Measurements from ENCODE around the gene DDX6. TPM values are rescaled to one million over a fixed set of nuclear protein-coding genes. Genes with fewer than 3 reads are reported as not detected.
"Not testable (repeated sequence)": the region's sequence is repeated elsewhere in the genome, so short reads cannot be mapped to it uniquely, and the experiment has no call there.

Gene DDX6
- total and polyA plus RNA-seq, 10 of the 15 experiments (the other 5 are each of a cell fraction or from before 2014, with no cell fraction given) = 6.6 to 119 (median 48.8) TPM

GRCh38 chr11:118729753-118730152 is 61.2 kb downstream of the DDX6 start:
- SMC1A ChIA-PET (ENCODE audit: uncharacterized antibody, unreplicated experiment); H3K4me1 ChIP-seq (ENCODE audit: control insufficient read depth, insufficient read depth, low read length); H3K36me3 ChIP-seq (ENCODE audit: control insufficient read depth in 2 of 2, insufficient read depth in 2 of 2, low read length in 1 of 2); H2AFZ ChIP-seq (ENCODE audit: control insufficient read depth, low read depth, low read length); H3K4me3 ChIP-seq; RAD21 ChIA-PET (ENCODE audit: unreplicated experiment); H3K27ac ChIP-seq (ENCODE audit: control insufficient read depth, insufficient read depth); H4K20me1 ChIP-seq (ENCODE audit: control insufficient read depth, insufficient read depth); ATAC-seq; DNase-seq (ENCODE audit: low read depth, low spot score); CTCF ChIA-PET; POLR2A ChIA-PET; FAIRE-seq; BruUV-seq (replicated peaks); H3K9ac ChIP-seq (ENCODE audit: control insufficient read depth, insufficient read depth, low read length); in situ Hi-C loops (cut with MboI); H3K27me3 ChIP-seq (replicated peaks in 1 of 2; ENCODE audit: control insufficient read depth in 2 of 2, insufficient read depth in 2 of 2, low read length in 1 of 2); H3K4me2 ChIP-seq (ENCODE audit: control insufficient read depth, insufficient read depth); H3K79me2 ChIP-seq (ENCODE audit: control insufficient read depth, insufficient read depth, low read length); H3K9me3 ChIP-seq (replicated peaks; ENCODE audit: control insufficient read depth, insufficient read depth, low read length): not testable (repeated sequence)
- intact Hi-C loops (cut with micrococcal nuclease; ENCODE audit: unreplicated experiment) = loop anchor here (5.0 kb wide), 1 partner anchor 32 kb away; no protein-coding TSS in a partner anchor
- 73% methylated on average over 4 of the region's 6 CpGs for WGBS (ENCODE audit: insufficient coverage, insufficient replicate concordance, low lambda C conversion rate, missing lambda C conversion rate)

- H3K4me2 ChIP-seq (ENCODE audit: control insufficient read depth, insufficient read depth); in situ Hi-C loops (cut with MboI); H3K9ac ChIP-seq (ENCODE audit: control insufficient read depth, insufficient read depth, low read length); H3K36me3 ChIP-seq (ENCODE audit: control insufficient read depth in 2 of 2, insufficient read depth in 2 of 2, low read length in 1 of 2); CTCF ChIA-PET; H3K4me1 ChIP-seq (ENCODE audit: control insufficient read depth, insufficient read depth, low read length); intact Hi-C loops (cut with micrococcal nuclease; ENCODE audit: unreplicated experiment); H3K9me3 ChIP-seq (replicated peaks; ENCODE audit: control insufficient read depth, insufficient read depth, low read length); BruUV-seq (replicated peaks); H3K4me3 ChIP-seq; ATAC-seq; DNase-seq (ENCODE audit: low read depth, low spot score); H4K20me1 ChIP-seq (ENCODE audit: control insufficient read depth, insufficient read depth); H2AFZ ChIP-seq (ENCODE audit: control insufficient read depth, low read depth, low read length); FAIRE-seq; H3K27me3 ChIP-seq (replicated peaks in 1 of 2; ENCODE audit: control insufficient read depth in 2 of 2, insufficient read depth in 2 of 2, low read length in 1 of 2); H3K27ac ChIP-seq (ENCODE audit: control insufficient read depth, insufficient read depth); H3K79me2 ChIP-seq (ENCODE audit: control insufficient read depth, insufficient read depth, low read length); RAD21 ChIA-PET (ENCODE audit: unreplicated experiment); POLR2A ChIA-PET; SMC1A ChIA-PET (ENCODE audit: uncharacterized antibody, unreplicated experiment): not testable (repeated sequence)
- 61% methylated on average over 10 of the region's 10 CpGs for WGBS (ENCODE audit: insufficient coverage, insufficient replicate concordance, low lambda C conversion rate, missing lambda C conversion rate)
These were observed 62.9 kb downstream of the DDX6 start for GRCh38 chr11:118728112-118728511.

GRCh38 chr11:118727721-118728066 is 63.3 kb downstream of the DDX6 start:
- H3K27ac ChIP-seq (ENCODE audit: control insufficient read depth, insufficient read depth); CTCF ChIA-PET; BruUV-seq (replicated peaks); DNase-seq (ENCODE audit: low read depth, low spot score); POLR2A ChIA-PET; H2AFZ ChIP-seq (ENCODE audit: control insufficient read depth, low read depth, low read length); H3K4me3 ChIP-seq; H3K36me3 ChIP-seq (ENCODE audit: control insufficient read depth in 2 of 2, insufficient read depth in 2 of 2, low read length in 1 of 2); H3K4me1 ChIP-seq (ENCODE audit: control insufficient read depth, insufficient read depth, low read length); H3K4me2 ChIP-seq (ENCODE audit: control insufficient read depth, insufficient read depth); in situ Hi-C loops (cut with MboI); RAD21 ChIA-PET (ENCODE audit: unreplicated experiment); intact Hi-C loops (cut with micrococcal nuclease; ENCODE audit: unreplicated experiment); H4K20me1 ChIP-seq (ENCODE audit: control insufficient read depth, insufficient read depth); H3K9me3 ChIP-seq (replicated peaks; ENCODE audit: control insufficient read depth, insufficient read depth, low read length); SMC1A ChIA-PET (ENCODE audit: uncharacterized antibody, unreplicated experiment); H3K79me2 ChIP-seq (ENCODE audit: control insufficient read depth, insufficient read depth, low read length); H3K27me3 ChIP-seq (replicated peaks in 1 of 2; ENCODE audit: control insufficient read depth in 2 of 2, insufficient read depth in 2 of 2, low read length in 1 of 2); FAIRE-seq; ATAC-seq; H3K9ac ChIP-seq (ENCODE audit: control insufficient read depth, insufficient read depth, low read length): not testable (repeated sequence)
- 27% methylated on average over 2 of the region's 2 CpGs for WGBS (ENCODE audit: insufficient coverage, insufficient replicate concordance, low lambda C conversion rate, missing lambda C conversion rate)

- CTCF ChIA-PET; H3K27me3 ChIP-seq (replicated peaks in 1 of 2; ENCODE audit: control insufficient read depth in 2 of 2, insufficient read depth in 2 of 2, low read length in 1 of 2); DNase-seq (ENCODE audit: low read depth, low spot score); H2AFZ ChIP-seq (ENCODE audit: control insufficient read depth, low read depth, low read length); FAIRE-seq; H3K27ac ChIP-seq (ENCODE audit: control insufficient read depth, insufficient read depth); H3K9me3 ChIP-seq (replicated peaks; ENCODE audit: control insufficient read depth, insufficient read depth, low read length); H3K4me1 ChIP-seq (ENCODE audit: control insufficient read depth, insufficient read depth, low read length); in situ Hi-C loops (cut with MboI); ATAC-seq; BruUV-seq (replicated peaks); SMC1A ChIA-PET (ENCODE audit: uncharacterized antibody, unreplicated experiment); H3K36me3 ChIP-seq (ENCODE audit: control insufficient read depth in 2 of 2, insufficient read depth in 2 of 2, low read length in 1 of 2); H4K20me1 ChIP-seq (ENCODE audit: control insufficient read depth, insufficient read depth); H3K4me3 ChIP-seq; RAD21 ChIA-PET (ENCODE audit: unreplicated experiment); H3K79me2 ChIP-seq (ENCODE audit: control insufficient read depth, insufficient read depth, low read length); H3K9ac ChIP-seq (ENCODE audit: control insufficient read depth, insufficient read depth, low read length); intact Hi-C loops (cut with micrococcal nuclease; ENCODE audit: unreplicated experiment); H3K4me2 ChIP-seq (ENCODE audit: control insufficient read depth, insufficient read depth); POLR2A ChIA-PET: not testable (repeated sequence)
- 54% methylated on average over 8 of the region's 8 CpGs for WGBS (ENCODE audit: insufficient coverage, insufficient replicate concordance, low lambda C conversion rate, missing lambda C conversion rate)
These were observed 63.8 kb downstream of the DDX6 start for GRCh38 chr11:118727001-118727720.
